HTERT RPE-1 (cell line): ENCODE data around the gene CTSD.

Experiments
- in situ Hi-C: fragments of 300-500 bp; cut with MboI; formaldehyde crosslinking; loops from 4 replicates; pipeline ENCODE4 v1.14.3; 2020; ENCODE audit warnings: low sequenced_read_pairs

Gene CTSD

DNA sequence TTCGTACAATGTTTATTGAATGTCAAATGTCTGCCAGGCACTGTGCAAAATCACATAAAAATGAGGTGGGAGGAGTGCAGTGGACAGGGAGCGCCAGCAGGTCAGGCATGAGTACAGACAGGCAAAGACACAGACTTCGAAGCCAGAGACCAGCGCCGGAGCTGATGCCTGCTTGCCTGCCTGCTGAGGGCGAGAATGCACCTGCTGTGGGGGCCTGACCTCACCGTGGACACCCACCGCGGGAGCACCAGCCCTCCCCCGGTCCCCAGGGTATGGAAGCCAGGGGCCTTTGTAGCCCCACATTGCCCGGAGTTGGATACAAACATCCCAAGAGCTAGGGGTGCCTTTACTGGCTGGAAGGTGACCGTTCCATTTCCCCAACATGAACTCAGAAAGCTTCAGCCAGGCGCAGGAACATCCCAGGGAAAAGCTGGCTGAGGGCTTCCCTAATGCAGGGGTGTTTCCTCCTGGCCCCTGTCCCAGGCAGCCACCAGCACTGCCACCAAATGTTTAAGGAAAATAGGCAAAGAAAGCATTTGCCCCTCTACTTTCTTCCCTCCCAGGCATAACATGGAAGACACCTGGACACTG, 31.2 kb downstream of the CTSD start:
- in situ Hi-C loops, result no loop called here

DNA sequence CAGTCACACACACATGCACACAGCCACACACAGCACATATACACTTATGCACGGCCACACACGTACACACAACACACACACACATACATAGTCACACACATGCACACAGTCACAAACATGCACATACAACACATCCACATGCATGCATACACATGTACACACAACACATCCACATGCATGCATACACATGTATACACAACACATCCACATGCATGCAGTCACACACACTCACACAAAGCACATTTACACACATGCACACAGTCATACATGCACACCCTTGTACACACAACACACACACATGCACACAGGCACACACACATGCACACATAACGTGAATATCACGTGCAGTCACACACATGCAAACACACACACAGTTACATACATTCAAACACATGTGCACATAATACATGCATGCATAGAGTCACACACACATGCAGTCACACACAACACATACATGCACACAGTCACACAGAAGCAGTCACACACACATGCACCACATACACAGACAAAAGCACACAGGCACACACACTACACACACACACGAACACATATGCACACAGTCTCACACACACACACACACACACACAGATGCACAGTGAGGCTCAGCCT, 32.2 kb downstream of the CTSD start:
- in situ Hi-C loops, result no loop called here

DNA sequence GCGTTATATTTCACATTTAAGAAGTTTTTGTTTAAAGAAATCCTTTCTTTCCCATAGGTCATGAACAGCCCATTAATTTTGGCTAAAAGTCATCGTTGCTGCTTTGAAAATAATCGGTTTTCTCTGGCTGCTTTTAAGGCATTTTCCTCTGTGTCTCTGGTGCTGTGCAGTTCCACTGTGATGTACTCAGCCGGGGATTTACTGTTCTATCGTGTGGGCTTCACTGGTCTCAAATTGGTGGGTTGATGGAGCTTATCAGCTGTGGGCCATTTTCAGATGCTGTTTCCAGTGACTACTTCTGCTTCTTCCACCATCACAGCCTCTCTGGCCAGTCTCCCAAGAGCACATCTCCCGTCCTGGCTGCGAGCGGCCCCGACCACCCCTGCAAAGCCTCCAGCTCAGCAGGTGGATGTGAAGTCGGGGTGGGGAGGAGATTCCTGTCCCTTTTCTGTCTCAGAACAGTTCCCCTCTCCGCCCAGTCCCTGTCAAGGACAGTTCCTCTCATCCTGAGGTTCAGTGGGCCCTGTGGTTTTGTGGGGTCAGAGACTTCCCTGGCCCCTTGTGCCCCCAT, 33.6 kb downstream of the CTSD start:
- in situ Hi-C loops, result no loop called here

DNA sequence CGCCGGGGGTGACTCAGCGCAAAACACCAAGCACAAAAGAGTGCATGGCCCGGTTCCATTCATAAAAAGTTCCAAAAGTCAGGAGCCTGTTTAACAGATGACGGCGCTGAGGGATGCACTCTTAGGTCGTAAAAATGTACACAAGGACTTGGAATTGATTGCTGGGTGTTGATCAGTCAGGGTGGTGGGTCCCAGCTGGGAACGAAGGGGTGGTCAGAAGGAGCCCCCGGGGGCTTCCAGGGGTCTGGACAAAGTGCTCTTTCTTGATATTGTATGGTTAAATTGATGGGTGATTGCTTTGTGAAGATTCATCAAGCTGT, 34.1 kb downstream of the CTSD start:
- in situ Hi-C loops, result no loop called here

DNA sequence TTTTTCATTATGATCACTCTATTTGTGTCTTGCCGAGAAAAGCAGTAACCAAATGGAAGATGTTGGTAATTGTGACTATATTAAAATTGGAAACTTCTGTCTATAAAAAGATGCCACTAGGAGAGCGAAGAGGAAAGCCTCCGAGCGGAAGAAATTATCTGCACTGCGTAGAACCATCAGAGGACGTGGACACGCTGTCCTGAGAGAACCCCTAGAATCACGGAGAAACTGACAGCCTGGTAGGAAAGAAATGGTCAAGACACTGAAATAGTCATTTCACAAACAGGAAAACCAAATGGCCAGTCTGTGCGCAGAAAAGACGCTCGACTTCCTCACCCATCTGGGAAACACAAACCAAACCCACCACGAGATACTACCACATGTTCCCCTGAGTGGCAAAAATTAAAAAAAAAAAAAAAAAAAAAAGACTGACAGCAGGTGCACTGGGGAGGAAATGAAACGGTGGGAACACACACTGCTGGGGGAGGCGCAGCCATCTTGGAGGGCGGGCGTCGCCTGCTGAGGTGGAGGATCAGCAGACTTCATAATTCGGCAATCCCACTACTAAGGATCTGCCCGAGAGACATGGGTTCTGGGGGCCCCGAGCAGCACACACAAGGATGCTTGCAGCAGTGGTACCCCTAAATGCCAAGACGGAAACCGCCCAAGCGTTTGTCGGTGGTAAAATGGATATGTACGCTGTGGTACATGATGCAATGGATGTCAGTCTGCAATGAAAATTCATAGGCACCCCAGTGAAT, 34.6 kb downstream of the CTSD start:
- in situ Hi-C loops, result no loop called here

DNA sequence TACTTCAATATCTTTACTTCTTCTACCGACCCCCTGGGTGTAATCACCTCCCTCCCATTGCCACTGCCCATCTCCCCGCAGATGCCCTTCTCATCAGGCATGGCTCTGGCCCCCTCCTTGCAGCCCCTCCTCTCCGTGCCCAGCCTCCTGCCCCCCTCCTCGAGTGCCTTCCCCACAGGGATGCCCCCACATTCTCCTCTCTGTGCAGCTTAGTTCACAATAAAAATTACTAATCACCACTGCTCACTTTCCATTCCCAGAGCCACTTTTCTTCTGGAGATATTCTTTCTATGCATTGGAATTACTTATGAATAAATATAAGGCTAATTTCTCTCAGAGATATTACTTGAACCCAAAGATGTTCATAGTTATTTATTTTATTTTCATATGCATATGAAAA, 35.4 kb downstream of the CTSD start:
- in situ Hi-C loops, result no loop called here

DNA sequence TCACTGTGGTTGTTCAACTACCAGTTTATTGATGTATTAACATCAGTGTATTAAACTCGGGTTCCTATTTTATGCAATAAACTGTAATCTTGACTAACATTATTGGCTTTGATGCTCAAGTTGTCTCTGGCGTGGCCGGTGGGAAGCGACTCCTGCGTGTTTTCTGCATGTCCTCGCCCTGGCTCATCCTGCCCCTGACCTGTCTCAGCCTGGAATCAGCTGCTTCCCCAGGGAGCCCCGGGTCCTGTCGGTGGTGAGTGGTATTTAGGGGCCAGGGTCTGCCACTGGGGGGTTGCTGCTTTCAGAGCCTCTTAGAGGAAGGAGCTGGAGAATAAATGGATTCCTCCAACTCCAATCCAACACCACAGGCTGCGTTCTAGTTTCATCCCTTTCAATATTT, 35.9 kb downstream of the CTSD start:
- in situ Hi-C loops, result no loop called here

DNA sequence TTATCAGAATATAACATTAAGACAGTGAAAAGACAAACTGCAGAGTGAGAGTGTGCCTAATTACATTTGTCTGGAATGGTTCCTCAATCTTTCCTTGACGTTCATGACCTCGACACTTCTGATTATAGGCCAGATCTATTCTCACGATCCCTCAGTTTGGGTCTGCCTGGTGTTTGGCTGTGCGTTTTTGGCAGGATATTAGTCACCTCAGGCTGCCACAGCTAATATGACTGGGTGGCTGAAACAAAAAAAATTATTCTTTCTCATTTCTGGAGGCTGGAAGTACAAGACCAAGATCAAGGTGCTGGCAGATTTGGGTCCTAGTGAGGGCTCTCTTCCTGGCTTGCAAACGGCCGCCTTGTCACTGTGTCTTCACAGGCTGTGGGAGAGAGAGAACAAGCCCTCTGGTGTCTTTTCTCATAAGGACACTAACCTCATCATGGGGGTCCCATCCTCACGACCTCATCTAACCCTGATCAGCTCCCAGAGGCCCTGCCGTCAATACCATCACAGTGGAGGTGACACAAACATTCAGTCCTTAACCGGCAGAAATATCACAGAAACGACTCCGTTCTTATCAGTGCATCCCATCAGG, 36.5 kb downstream of the CTSD start:
- in situ Hi-C loops, result no loop called here

DNA sequence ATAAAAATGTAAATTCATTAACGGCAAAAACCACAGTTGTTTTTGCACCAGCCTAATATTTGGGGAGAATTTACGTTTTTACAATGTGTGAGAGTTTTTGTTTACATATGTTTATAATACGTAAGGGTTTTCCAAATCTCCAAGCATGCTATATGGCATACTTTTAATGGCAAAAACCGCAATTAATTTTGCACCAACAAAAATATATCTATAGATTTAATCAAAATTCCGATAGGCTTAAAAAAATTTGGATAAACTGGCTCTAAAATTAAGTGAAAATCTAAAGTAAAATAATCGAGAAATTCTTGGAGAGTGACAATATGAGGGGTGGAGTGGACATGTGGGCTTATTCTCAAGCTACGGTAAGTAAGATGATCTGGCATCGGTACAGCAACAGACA, 43.9 kb downstream of the CTSD start:
- in situ Hi-C loops, result no loop called here

DNA sequence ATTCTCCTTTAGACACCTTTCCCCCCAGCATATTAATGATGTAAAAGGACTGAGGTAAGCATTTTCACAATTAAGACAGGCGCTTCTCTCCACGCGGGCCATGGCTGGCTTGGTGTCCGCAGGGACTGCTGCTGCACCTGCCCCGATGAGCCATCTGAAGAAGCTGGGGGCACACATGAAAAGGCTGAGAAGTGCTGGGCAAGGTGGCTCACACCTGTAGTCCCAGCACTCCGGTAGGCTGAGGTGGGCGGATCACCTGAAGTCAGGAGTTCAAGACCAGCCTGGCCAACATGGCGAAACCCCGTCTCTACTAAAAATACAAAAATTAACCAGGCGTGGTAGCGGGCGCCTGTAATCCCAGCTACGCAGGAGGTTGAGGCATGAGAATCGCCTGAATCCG, 45.4 kb downstream of the CTSD start:
- in situ Hi-C loops, result no loop called here

DNA sequence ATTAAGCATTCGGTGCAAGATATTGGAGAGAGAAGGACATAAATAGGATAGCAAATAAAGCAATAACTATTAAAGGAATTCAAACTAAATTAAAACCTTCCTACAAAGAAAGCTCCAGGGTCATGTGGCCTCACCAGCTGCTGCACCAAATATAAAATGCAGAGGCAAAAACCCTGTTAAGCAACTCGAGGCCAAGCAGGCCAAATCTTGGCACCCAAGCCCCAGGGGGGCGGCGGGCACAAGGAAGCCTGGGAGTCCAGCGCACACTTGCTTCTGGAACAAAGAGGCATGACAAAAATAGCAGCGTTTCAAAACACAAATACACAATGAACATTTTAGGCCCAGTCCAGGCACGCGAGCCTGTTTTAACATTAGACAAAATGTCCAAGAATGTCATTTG, 46.0 kb downstream of the CTSD start:
- in situ Hi-C loops, result no loop called here

DNA sequence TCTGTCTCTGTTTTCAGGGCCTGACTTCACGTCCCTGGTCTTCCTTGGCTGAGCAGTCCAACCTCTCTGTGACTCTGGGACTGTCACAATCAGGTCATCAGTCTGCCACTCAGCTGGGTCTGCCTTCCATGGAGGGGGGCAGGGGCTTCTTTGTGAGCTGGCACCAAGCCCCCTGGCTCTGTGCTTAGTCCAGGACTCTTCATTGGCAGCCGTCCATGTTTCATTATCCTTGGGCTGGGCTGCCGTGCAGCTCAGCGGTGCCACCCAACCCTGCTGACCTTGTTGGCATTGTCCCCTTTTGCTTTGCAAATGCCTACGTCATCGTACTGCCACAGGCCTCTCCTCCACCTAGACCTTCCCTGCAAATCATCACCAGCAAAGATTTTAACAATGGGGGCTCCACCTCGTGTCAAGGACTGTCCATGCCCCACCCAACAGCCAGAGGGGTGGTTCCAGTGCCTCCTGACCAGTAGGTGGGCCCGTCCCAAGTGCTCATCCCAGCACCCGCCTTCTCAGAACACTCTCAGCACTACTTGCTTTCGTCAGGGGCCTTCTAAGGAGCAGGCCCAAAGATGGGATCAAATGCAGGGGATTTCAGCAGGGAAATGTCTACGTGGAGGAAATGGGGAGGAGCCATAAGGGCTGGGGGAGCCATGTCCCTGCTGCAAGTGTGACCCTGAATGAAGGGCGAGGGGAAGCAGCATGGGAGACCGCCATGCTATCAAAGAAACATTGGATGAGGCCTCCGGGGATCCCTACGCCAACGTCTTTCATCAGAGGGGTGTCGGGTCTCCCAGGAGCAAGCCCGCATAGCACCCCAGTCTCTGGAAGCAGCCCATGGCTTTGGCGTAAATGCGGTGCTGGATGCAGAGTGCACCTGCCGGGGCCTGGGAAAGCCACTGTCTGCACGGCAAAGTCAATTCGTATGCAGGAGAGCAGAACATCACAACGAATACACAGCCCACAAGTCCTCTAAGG, 48.5 kb downstream of the CTSD start:
- in situ Hi-C loops, result no loop called here

DNA sequence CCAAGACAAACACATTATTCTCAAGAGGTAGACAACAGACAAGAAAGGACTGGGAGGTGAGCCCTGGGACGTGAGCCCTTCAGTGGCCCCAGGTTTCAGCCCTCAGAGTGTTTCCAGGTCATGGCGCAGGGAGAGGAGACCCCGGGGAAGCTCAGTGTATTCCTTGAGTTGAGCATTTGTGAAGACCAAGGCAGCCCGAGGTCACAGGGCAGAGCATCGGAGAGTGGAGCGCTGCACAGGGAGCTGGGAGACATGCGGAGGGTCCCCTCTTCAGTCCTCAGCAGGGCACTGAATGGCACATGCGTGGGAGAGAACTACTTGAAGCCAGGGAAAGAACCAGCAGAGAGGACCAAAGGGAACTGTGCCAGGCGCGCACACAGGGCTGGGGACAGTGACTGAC, 55.0 kb downstream of the CTSD start:
- in situ Hi-C loops, result no loop called here

DNA sequence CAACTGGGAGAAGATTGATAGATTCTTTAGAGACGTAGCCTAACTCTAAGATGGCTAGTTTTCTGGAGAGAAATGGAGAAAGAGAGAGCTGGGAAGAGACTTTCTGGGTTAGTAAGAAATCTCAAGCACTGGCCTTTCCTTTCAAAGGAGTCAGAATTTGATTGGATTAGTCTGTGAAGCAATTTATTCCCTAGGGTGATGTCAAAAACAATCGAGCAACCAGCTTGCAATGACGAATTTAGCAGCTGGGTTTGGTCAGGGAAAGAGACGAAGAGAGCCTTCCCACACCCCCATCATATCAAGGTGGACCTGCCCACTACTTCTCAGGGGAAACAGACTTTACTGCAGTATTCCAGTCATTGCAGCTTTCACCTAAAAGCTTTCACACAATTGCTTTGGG, 56.0 kb downstream of the CTSD start:
- in situ Hi-C loops, result no loop called here

DNA sequence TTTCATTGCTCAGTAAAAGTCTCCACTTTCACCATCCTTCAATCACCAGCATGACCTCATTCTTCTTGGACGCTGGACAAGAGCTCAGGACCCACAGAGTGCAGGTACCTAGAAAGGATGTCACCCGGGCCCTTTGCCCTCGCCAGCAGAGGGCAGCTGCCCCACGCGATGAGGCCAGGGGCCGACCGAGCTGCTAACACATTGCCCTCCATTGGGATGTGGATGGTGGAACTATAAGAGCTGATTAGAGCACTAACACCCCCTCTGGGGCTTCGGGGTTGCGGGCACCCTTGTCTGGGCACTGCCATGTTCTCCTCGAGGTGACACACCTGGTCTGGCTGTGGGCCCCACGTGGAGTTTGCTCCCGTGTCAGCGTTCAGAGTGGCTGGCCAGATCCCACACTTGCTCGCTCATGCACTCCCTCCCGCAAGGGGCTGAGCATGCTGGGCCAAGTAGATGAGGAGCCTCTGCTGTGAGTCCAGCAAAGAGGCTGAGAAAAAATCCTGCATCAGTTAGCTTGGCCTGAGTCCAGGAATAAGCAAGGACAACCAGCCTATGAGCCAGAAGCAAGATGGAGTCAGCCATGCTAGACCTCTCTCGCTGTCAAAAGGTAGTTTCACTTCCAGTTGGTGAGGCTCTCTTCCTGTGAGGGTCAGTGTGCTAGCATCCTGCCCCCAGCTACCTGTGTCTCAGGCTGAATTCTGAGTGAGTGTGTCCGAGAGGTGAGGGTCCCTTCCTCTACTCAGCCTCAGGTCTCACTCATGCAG, 56.9 kb downstream of the CTSD start:
- in situ Hi-C loops, result no loop called here

DNA sequence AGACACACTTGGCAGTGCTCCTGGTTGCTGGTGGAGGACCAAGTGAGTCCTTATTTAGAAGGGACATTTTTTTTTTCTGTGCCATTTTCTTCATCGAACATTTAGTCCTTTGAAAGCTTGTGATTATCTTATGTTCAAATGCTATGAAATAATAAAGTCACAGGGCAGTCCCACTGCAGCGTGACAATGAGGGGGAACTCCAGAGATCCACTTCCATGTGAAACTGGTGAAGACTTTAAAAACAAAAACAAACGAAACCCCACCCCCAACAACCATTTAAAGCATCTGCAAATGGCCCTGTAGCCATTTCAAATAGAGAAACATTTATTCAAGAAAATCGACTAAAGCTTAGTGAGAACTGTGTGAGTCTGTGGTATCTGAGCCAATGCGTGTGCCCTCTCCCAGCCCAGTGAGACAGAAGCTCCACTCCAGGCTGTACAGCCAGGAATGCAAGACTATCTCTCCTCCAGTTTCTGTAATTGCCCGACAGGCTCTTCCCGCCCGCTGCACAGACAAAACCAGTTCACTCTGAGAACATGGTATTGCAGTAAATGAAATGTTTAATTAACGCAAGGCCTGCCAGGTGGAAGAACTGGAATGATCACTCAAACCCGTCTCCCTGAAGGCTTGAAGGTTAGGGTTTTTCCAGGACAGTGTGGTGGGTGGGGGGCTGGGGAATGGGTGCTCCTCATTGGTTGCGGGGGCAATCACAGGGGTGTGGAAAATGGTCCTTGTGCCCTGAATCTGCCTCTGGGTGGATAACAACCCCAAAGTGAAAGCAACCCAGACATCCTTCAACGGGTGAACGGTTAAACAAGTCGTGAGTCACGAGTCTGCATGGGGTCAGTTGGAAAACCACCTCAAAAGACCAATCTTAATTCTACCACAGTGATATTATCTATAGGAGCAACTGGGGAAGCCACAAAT, 58.3 kb downstream of the CTSD start:
- in situ Hi-C loops, result no loop called here

DNA sequence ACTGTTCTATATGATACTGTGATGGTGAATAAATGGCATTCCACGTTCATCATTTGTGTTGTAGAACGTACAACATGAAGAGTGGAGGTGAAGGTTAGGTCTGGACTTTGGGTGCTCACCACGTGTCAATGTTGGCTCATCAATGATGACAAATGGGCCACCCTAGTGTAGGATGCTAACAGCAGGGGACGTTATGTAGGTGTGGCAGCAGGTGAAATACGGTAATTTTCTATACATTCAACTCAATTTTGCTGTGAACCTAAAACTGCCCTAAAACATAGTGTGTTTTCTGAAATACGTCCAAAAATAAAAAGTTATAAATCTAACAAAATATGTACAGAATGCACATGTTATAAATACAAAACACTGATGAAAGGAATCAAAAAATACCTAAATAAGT, 60.6 kb downstream of the CTSD start:
- in situ Hi-C loops, result no loop called here
